HL-60/S4 treated with phorbol 12-myristate 13-acetate at 8.2 ng/mL for 4 days and 3 days (cell line): Measurements from ENCODE around the gene AATK.

Experiments used
- in situ Hi-C: fragments of 300-500 bp; cut with MboI; formaldehyde crosslinking; loops from 2 replicates; pipeline ENCODE4 v1.15.0; 2022; ENCODE audit warnings: low sequenced_read_pairs

Gene AATK

DNA sequence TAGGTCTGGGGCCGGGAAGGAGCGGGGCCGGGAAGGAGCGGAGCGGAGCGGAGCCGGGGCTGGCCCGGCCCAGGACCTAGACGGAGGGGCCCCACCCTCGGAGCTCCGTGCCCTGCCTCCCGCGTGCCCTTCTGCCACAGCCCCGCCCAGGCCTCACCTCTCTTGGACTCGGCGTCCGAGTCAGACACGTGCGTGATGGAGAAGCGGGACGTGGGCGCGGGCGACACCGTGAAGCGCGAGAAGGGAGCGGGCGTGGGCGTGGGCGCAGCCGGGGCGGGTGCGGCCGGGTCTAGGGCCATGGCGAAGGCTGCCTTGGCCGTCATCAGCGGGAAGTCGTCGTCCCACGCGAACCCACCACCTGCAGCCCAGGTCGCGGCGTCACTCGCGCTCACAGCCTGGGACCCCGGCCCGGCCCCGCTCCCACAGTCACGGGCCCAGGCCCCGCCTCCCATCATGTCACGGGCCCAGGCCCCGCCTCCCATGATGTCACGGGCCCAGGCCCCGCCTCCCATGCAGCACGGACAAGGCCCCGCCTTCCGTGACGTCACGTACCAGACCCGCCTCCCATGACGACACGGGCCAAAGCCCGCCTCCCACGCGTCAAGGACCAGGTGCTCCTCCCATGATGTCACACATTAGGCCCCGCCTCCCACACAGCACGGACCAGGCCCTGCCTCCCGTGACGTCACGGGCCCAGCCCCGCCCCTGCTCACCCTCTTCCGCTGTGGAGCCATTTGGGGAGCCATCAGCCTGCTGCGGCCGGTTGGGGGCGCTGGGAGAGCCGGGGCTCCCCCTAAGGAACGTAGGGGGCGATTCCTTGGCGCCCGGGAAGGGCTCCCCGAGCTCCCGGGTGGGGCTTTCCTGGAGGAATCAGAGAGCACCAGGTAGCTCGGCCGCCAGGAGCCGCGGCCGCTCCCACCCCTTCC lies 46.5 kb downstream of the AATK start:
- in situ Hi-C loops, result no loop called here

DNA sequence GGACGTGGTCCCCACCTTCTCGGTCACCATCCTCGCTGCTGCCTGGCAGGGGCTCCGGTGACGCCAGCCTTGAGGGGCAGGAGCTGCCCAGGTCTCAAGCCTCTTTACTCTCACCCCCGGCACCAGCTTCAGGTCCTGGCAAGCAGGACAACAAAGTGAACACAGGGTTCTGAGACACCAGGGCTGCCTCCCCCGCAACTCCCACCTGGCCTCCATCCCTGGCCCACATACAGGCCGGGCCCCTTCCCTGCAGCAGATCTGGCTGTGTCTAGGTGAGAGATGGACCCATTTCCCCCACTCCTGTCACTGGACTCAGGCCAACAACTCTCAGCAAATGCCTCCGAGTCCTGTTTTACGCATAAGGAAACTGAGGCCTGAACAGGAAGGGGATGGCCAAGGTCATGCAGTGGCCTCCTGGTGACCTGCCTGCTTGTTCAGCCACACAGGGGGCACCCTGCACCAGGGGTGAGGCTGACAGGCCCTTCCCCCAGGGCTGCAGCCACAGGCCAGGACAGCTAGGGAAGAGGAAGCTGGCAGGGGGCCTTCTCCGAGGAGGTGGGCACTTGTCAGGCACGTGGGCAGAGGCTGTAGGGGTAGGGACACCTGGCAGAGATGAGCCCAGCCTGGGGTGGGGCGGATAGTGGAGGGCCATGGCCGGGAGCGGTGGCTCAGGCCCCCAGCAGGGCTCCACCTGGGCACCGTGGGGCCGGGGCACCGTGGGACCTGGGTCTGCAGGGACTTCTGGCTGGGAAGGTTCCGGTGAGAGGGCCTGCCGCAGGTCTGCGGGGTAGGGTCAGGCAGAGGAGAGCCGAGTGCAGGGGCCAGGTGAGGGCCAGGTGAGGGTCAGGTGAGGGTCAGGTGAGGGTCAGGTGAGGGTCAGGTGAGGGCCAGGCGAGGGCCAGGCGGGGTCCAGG lies 47.5 kb downstream of the AATK start:
- in situ Hi-C loops, result no loop called here

DNA sequence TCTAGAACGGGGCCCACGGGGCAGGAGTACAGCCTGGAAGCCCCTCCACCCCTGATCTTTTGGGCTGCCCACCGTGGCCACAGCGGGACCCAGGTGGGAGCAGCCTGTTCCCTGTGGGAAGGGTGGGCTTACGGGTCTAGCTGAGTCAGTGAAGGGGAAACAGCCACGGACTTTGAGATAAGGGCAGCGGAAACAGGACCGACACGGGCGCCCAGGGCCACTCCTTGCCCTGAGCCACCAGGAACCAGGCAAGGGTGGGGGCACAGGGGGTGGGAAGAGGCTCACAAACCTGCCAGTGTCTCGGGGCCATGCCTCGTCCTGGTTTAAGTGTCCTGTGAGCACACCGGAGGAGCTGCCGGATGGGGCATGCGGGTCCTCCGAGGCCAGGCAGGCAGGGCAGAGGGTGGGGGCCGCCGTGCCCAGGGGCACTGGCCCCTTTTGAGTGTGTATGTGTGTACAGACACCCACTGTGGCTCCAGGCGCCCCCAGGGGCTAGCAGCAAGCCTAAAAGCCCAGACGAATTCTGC lies 48.3 kb downstream of the AATK start:
- in situ Hi-C loops, result no loop called here

DNA sequence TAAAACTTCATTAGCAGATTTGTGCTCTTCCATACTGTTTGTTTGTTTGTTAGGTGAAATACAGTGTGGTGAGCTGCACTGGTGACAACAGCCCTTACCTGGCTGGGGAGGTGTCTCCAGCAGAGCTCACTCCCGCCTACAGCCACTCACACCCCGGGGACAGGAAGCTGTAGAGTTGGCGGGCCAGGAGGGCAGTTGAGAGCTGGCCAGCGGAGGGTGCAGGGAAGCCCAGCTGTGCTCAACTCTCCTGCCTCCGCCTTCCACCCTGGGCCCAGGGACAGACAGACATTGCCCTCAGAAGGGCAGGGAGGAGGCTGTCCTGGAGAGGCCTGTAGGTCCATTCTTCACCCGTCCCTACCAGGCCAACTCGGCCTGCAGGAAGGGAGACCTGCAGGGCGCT lies 49.3 kb downstream of the AATK start:
- in situ Hi-C loops, result no loop called here

DNA sequence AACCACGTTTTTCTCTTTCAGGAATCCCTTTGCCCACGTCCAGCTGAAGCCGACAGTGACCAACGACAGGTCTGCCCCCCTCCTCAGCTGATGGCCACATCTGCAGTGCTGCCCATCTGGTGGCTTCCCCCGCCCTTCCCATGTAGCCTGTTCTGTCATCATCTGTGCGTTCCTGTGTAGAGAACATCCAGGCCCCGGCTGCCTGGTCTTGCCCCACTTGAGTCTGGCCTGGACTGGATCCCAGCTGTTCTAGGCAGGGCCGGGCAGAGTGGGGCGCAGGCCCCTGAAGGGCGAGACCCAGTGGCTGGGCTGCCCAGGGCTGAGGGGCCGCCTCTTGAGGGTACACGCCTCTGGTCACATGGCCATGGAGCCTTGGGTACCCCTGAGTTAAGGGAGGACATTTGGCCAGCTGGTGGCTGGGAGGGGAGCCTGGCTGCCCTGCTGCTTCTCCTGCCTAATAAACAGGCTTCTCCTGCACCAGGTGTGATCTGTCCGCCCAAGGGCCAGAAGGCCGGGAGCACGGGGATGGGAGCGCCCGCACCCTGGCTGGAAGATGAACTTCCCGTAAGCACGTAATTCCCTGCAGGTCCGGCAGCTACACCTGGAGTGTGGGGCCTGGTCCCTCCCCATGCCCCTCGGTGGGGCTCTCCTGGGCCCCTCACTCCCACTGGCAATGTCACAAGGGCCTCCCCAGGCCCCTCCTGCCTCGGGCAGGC lies 50.1 kb downstream of the AATK start:
- in situ Hi-C loops, result no loop called here

DNA sequence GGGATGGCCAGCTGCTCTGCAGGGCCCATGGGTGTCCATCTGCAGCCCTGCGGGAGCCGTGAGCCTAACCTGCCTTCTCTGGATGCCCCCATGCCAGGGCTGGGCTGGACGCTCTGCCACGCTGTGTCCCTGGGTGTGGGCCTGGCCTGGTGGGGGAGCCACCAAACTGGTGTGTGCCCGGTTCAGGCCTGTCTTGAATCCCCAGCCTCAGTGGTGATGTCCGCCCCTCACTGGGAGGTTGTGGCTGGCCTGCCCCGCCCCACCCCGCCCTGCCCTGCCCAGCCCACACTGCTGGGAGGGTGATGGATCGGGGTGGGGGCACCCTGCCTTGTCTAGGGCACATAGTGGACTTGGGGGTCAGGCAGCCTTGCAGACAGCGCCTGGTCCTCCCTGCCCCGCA lies 50.8 kb downstream of the AATK start:
- in situ Hi-C loops, result no loop called here

DNA sequence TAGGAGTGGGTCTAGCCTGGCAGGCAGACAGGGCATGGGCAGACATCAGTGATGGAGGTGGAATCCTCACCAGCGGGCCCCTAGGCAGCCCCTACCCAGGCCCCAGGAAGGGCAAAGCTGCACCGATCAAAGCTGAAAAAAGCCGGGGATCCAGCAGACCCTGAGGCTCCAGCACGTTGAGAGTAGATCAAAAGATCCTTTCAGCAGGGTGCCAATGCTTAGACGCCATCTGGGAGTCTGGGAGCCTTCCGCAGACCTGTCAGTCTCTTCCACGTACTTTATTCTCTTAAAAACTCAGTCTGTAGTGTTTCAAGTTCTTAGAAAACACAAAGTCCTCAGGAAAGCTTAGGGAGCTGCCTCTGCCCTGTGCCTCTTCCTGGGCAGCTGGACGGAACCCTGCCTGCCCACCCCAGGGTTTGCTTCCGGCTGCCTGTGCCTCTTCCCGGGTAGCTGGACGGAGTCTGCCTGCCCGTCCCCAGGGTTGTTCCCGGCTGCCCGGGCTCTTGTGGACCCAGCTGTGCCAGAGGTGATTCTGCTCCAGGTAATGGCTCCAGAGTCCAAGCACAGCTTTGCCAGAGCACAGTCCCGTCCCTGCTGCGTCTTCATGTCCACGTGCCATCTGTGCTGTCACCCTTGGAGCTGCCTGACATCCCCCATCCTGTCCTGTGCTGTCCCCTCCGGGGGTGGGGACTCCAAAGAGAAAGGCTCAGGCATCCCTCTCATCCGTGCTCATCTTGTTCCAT lies 51.5 kb downstream of the AATK start:
- in situ Hi-C loops, result no loop called here

DNA sequence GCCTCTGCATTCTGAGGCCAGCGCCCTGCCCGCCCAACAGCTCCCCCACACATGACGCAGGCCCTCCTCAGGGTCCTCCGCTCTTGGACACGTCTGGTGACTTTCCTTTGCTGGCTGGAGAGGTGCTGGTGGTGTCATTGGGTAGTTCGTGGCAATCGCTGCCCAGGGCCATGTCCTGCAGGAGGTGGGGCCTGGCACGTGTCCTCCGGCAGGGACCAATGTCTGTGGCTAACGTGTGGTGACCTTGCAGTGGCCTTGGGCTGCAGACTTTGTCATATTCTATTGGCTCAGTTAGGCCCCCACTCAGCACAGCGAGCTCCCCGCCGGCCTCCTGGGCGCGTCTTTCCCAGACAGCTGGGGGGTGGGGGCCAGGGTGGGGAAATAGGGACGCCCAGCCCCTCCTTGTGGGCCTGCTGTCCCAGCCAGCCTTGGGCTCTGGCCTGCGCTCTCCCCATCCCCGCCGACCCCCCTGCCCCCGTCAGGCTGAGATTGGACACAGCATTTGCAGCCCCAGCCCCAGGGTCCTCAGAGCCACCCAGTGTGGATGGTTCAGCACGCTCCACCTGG lies 52.8 kb downstream of the AATK start:
- in situ Hi-C loops, result no loop called here

DNA sequence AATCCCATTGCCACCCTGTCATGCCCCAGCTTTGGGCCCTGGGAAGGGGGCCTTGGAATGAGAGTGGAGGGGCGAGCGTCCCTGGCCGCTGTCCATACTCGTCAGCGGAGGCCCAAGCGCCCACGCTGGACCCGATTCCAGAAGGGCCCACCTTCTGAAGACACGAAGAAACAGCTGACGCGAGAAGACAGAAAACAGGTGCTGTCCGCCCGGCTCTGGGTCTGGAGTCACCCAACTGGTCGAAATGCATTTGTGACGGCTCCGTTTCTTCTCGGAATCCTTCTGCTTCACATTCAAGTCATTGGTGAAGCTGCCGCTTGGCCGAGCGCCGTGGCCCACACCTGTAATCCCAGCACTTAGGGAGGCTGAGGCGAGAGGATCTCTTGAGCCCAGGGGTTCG lies 53.6 kb downstream of the AATK start:
- in situ Hi-C loops, result no loop called here

DNA sequence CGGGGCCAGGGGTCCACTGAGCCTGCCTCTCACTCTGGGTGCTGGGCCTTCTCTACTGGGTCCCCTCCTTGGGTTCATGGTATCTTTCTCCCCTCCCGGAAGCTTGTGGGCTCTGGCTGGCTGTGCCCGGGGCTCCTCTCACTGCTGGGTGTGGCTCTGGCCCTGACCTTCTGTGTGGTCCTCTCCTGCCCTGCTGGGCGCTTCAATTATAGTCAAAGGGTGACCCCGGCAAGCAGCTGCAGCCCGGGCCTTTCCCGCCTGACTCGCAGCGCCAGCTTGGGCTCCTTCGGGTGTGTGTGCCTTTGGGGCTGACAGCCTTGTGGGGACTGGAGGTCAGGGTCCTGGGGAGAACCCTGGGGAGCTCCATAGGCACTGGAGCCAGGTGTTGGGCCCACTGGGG lies 55.0 kb downstream of the AATK start:
- in situ Hi-C loops, result no loop called here

DNA sequence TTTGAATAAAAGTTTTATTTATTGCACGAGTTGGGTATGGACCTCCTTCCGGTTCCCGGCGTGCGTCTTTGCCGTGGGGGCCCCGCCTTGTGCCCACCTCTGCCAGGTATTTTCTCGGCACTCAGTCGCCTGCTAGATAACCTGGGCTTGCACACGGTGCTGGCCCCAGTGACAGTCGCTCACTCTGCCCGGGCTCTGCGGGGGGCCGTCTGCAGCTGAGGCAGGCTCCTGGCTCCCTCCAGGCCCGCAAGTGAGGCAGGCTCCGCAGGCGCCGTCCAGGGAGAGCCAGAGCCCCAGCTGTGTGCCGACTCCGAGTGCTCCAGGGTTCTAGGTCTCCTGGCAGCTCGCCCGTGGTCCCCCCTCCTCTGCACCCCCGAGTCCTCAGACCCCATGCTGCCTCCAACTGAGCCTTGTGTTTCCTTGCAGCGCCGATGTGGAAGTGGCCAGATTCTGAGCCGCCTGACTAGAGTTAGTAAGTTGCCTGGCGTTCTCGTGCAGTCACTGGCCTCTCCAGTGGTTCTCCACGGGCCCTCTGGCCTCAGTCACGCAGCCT lies 55.5 kb downstream of the AATK start:
- in situ Hi-C loops, result no loop called here

DNA sequence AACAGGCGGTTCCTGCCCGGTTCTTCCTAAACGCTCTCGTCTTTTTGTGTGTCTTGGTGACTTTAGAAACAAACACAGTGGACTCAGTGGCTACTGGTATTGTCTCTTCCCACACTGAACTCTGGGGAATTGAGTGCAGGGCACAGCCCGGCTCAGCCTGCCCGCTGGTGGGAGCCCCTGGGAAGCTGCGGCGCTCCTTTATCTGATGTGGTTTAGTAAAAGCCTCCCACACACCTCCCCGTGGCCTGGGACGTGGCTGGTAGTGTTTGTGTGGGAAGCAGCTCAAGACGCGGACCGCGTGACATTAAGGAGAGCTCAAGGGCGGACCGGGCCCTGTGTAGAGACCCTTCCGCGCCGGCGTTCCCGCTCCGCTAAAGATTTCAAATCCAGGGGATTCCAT lies 56.1 kb downstream of the AATK start:
- in situ Hi-C loops, result no loop called here

DNA sequence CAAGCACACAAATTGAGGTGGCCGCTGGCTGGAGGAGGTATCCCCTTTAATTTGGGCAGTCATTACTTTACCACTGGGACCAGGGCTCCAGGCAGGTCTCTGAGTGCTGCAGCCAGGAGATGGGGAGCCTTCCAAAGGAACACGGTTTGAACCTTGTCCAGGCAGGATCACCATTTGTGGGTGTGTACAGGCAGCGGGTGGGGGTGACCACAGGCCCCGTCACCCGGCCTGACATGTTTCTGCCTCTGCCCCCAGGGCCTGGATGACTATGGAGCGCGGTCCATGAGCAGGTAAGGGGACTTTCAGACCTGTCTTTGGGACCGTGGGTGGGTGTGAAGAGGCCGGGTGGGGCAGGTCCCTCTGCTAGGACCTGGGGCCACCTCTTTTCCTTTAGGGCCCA lies 57.8 kb downstream of the AATK start:
- in situ Hi-C loops, result no loop called here

DNA sequence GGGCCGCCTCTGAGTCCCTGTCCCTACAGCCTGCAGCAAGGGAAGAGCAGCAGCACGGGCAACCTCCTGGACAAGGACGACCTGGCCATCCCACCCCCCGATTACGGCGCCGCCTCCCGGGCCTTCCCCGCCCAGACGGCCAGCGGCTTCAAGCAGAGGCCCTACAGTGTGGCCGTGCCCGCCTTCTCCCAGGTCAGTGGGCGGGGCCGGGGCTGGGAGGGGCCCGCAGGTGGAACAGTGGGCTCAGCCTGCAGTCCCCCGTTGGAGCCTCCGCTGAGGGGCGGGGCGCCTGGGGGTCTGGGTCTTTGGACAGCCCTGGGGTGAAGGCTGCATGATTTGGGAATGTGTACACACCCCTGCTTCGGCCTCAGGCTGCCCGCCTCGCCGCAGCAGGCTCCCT lies 59.3 kb downstream of the AATK start:
- in situ Hi-C loops, result no loop called here

DNA sequence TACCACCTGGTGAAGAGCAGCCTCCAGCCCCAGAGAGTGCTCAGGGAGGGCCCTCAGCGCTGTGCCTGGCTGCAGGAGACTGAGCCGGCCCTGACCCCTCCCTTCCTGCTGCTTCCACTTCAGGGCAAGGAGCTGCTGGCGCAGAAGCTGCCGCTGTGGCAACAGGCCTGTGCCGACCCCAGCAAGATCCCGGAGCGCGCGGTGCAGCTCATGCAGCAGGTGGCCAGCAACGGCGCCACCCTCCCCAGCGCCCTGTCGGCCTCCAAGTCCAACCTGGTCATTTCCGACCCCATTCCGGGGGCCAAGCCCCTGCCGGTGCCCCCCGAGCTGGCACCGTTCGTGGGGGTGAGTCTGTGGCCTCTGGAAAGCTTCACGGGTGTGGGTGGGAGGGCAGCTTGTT lies 62.6 kb downstream of the AATK start:
- in situ Hi-C loops, result no loop called here

DNA sequence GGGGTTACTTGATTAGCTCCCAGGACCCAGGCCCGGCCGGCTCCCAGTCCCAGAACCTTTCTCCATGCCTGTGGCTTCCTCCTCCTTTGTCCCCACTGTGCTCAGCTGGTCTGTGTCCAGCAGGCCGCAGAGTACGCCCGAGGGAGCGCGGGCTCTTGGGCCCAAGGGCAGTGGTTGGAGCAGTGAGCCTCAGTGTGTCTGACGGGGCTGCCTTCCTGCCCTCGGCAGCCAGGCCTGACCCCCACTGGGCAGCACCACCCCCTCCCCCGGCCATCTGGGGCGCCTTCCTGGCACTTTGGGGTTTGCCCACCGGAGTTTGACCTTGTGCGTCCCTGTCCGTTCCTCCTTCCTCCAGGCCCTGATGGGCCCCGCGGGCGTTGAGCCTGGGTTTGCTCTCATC lies 63.2 kb downstream of the AATK start:
- in situ Hi-C loops, result no loop called here

DNA sequence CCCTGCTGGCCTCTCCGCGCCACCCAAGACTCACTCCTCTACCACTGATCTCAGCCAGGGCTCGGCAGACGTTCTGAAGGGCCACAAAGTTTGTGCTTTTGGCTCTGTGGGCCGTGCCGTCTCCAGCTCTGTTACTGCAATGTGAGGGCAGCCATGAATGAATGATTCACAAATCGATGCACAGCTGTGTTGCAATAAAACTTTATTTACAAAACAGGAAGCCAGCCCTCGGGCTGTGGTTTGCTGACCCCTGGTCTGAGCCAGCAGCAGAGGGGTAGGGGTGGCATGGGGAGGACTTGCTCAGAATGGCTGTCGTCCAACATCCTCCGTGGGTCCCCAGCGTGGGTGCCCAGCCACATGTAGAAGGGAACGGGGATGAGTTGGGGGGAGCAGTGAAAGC lies 63.7 kb downstream of the AATK start:
- in situ Hi-C loops, result no loop called here

DNA sequence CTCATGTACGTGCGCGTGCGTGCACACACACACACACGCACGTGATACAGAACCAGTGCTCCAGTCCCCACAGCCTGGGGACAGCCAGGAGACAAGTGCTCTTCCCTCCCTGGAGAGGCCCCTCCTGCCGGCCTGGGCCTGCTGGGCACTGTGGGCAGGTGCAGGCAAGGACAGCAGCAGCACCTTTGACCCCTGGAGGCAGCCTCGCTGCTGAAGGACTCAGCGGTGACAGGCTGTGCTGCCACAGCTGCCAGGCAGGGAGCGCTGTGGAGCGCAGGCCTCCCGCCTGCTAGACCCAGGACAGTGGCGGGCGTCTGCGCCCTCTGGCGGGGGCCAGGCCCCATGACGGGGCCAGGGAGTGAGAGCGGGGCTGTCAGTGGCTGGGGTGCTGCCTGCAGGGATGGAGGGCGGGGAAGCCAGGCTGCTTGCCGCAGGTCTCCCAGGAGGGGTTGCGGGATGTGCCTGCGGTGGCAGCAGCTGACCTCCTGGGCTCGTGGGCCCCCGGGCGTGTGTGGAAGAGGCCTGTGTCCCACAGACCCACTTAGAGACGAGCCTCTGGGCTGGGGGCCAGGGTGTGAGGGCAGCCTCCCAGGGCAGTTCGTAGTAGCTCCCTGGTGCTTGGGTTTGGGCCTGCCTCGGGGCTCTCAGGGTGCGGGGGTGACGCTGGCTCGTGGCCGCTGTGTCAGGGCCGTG lies 64.3 kb downstream of the AATK start:
- in situ Hi-C loops, result no loop called here

DNA sequence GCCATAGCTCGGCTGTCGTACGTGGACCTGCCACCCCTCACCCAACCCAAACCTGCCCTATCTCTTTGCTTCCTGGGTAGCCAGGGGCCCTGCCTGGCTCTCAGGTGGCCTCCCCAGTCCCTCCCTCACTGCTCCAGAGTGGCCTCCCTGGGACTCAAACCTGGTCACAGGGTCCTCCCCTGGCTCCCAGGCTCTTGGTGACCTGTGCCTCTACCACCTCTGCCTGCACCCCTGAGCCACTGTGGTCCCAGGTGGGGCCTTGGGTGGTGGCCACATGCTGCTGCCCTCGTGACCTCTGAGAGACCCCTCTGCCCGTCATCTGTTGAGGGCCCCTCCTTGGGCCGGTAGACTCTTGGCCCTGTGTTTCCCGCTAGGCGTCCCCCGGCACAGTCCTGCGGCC lies 65.4 kb downstream of the AATK start:
- in situ Hi-C loops, result no loop called here
